ENCODE results near the gene PHACTR2. TPM values are rescaled to one million over a fixed set of nuclear protein-coding genes. Genes with fewer than 3 reads are reported as not detected.

PHACTR2 gene
- total and polyA plus RNA-seq, 2 of the 13 experiments (the other 11 are each of a cell fraction or from before 2014, with no cell fraction given), result 11.3 to 28.2 TPM

DNA sequence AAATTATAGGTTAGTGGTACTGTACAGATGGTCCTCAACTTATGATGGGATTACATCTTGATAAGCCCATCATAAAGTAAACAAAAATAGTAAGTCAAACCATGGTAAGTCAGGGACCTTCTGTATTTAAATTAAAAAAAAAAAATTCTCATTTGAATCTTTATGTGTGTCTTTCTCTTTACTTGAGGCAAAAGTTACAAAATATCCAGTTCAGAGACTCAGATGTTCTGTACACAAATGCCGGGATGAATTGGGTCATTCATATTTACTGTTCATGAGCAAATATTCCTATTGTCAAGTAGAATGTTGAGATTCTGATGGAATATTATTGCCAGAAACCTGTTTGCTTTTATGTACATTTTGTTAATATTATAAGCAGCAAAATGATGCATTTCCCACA lies 13.4 kb downstream of the PHACTR2 start (continued):
- TF ChIP-seq NCOA2 (CRISPR knock-in tag; IDR thresholded peaks at IDR 0.05) (peak; percentile 57), ZNF616 (CRISPR knock-in tag; IDR thresholded peaks at IDR 0.05; ENCODE audit: low read depth) (no peak), SAP130 (CRISPR knock-in tag; IDR thresholded peaks at IDR 0.05; ENCODE audit: low read depth) (peak; percentile 39; the same call in 1 of the 2 replicates), ELF3 (CRISPR knock-in tag; IDR thresholded peaks at IDR 0.05) (0 out of 2 replicates have a peak, but pooled peaks have one; percentile 13), NKX3-1 (CRISPR knock-in tag; IDR thresholded peaks at IDR 0.05) (0 out of 2 replicates have a peak, but pooled peaks have one; percentile 72), KLF12 (CRISPR knock-in tag; IDR thresholded peaks at IDR 0.05; ENCODE audit: borderline replicate concordance) (0 out of 2 replicates have a peak, but pooled peaks have one; percentile 53), ZNF550 (CRISPR knock-in tag; IDR thresholded peaks at IDR 0.05; ENCODE audit: borderline replicate concordance) (no peak), BRCA1 (CRISPR knock-in tag; IDR thresholded peaks at IDR 0.05) (peak; percentile 69; the same call in 1 of the 2 replicates), RCOR2 (CRISPR knock-in tag; IDR thresholded peaks at IDR 0.05) (0 out of 2 replicates have a peak, but pooled peaks have one; percentile 36), FOXJ3 (CRISPR knock-in tag; IDR thresholded peaks at IDR 0.05; ENCODE audit: borderline replicate concordance) (peak; percentile 66; the same call in 1 of the 2 replicates), PTBP1 (IDR thresholded peaks at IDR 0.05; ENCODE audit: low read depth, low read length, poor library complexity, severe bottlenecking) (no peak), SOX6 (IDR thresholded peaks at IDR 0.05) (no peak), SOX6 (CRISPR knock-in tag; IDR thresholded peaks at IDR 0.05) (peak; percentile 73; the same call in 1 of the 2 replicates), CEBPG (CRISPR knock-in tag; IDR thresholded peaks at IDR 0.05) (peak; percentile 64), ZBTB10 (CRISPR knock-in tag; IDR thresholded peaks at IDR 0.05; ENCODE audit: borderline replicate concordance) (0 out of 2 replicates have a peak, but pooled peaks have one; percentile 31), NFIC (IDR thresholded peaks at IDR 0.05; ENCODE audit: low read length) (0 out of 2 replicates have a peak, but pooled peaks have one; percentile 31), FOXA1 (IDR thresholded peaks at IDR 0.05) (peak; percentile 66), FOXA1 (CRISPR knock-in tag; IDR thresholded peaks at IDR 0.05) (peak; percentile 63; the same call in 1 of the 2 replicates), EP300 (IDR thresholded peaks at IDR 0.05; ENCODE audit: low read depth in 2 of 2, low read length in 2 of 2) (peak in 1 of 2 experiments; percentile 61; a peak in 2 of 4 replicates), EP300 (CRISPR knock-in tag; IDR thresholded peaks at IDR 0.05; ENCODE audit: borderline replicate concordance) (no peak)
- TF ChIP-seq, protein P1, sequence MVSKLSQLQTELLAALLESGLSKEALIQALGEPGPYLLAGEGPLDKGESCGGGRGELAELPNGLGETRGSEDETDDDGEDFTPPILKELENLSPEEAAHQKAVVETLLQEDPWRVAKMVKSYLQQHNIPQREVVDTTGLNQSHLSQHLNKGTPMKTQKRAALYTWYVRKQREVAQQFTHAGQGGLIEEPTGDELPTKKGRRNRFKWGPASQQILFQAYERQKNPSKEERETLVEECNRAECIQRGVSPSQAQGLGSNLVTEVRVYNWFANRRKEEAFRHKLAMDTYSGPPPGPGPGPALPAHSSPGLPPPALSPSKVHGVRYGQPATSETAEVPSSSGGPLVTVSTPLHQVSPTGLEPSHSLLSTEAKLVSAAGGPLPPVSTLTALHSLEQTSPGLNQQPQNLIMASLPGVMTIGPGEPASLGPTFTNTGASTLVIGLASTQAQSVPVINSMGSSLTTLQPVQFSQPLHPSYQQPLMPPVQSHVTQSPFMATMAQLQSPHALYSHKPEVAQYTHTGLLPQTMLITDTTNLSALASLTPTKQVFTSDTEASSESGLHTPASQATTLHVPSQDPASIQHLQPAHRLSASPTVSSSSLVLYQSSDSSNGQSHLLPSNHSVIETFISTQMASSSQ (IDR thresholded peaks at IDR 0.05; ENCODE audit: low read depth), result no peak
- TF ChIP-seq, protein P1 (CRISPR knock-in tag; IDR thresholded peaks at IDR 0.05; ENCODE audit: borderline replicate concordance), result 0 out of 2 replicates have a peak, but pooled peaks have one; percentile 23
- TF ChIP-seq, protein P2, sequence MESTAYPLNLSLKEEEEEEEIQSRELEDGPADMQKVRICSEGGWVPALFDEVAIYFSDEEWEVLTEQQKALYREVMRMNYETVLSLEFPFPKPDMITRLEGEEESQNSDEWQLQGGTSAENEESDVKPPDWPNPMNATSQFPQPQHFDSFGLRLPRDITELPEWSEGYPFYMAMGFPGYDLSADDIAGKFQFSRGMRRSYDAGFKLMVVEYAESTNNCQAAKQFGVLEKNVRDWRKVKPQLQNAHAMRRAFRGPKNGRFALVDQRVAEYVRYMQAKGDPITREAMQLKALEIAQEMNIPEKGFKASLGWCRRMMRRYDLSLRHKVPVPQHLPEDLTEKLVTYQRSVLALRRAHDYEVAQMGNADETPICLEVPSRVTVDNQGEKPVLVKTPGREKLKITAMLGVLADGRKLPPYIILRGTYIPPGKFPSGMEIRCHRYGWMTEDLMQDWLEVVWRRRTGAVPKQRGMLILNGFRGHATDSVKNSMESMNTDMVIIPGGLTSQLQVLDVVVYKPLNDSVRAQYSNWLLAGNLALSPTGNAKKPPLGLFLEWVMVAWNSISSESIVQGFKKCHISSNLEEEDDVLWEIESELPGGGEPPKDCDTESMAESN (CRISPR knock-in tag; conservative IDR thresholded peaks at IDR 0.05), result no peak

Data from HepG2 (cell line).